CD4-positive, alpha-beta T cell treated with Interleukin-15 for 4 hours (primary cell): ENCODE results near the gene SLC47A1.
"Not testable (repeated sequence)": the region's sequence is repeated elsewhere in the genome, so short reads cannot be mapped to it uniquely, and the experiment has no call there.

ENCODE experiments used
- DNase-seq: peaks from one replicate; pipeline ENCODE4 v3.0.0-alpha.2; 2020; ENCODE audit warnings: low spot score

SLC47A1 gene

DNA sequence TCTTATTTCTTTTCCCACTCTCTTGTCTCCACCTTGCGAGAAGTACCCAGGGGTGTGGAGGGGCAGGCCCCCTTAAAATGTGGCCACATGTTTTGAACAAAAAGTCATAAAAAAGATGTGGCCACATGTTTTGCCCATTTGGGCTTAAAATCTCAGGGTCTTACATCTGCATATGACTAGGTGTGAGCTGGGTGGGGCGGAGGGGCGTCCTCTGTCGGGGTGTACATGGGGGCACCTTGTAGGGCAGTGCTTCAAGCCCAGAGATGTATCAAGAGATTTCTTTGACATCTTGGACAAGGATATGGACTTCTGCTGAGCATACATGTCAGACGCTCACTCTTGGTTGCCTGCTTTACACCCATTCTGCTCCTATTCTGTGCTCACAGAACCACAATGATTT, 13.0 kb upstream of the SLC47A1 start:
- no peak for DNase-seq

DNA sequence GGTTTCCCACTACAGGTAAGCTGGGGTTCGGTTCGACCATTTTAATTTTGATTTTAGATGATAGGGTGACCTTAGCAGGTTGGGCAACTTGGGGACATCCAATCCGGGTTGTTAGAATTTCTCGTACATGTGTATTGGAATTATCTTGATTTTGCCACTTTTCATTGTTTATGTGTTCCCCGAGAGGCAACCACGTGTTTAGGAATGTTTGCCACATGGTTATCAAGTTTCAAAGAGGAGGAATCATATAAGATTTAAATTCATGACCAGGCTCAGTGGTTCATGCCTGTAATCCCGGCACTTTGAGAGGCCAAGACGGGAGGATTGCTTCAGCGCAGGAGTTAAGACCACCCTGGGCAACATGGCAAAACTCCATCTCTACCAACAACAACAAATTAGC, 10.0 kb upstream of the SLC47A1 start:
- DNase-seq = no peak

DNA sequence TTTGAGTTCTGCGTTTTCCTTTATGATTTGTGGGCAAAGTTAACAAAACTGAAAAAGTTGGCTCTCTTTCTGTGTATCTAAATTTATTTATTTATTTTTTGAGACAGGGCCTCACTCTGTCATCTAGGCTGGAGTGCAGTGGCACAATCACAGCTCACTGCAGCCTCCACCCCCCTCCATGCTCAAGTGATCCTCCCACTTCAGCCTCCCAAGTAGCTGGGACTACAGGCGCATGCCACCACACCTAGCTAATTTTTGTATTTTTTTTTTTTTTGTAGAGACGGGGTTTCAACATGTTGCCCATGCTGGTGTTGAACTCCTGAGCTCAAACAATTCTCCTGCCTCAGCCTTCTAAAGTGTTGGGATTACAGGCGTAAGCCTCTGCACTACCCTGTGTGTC, 6.7 kb upstream of the SLC47A1 start:
- DNase-seq = not testable (repeated sequence)

DNA sequence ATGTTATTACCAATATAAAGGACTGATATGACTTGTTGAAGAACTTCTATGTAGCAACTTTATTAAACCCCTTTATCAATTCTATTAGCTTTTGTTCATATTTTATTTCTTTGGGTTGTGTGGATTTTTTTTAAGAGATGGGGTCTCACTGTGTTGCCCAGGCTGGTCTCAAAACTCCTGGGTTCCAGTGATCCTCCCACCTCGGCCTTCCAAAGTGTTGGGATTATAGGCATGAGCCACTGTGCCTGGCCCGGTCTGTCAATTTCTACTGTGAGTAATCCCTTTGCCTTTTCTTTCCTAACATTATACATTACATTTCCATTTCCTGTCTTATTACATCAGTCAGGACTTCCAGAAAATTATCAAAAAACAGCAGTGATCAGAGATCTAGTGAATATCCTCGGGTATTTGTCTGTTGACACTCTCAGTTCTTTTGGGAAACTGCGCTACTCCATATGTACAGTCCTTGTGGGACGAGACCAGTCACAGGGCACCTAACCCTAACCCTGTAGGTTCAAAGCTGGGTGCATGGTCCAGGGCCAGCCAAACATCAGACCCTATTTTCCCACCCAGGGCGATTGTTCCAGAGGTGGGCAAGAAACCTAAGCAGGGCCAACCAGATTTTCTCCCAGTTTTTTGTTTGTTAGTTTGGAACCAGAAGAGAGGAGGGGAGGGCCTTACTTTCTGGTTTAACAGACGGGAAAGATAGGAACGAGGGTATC, 1.7 kb upstream of the SLC47A1 start:
- no peak for DNase-seq

DNA sequence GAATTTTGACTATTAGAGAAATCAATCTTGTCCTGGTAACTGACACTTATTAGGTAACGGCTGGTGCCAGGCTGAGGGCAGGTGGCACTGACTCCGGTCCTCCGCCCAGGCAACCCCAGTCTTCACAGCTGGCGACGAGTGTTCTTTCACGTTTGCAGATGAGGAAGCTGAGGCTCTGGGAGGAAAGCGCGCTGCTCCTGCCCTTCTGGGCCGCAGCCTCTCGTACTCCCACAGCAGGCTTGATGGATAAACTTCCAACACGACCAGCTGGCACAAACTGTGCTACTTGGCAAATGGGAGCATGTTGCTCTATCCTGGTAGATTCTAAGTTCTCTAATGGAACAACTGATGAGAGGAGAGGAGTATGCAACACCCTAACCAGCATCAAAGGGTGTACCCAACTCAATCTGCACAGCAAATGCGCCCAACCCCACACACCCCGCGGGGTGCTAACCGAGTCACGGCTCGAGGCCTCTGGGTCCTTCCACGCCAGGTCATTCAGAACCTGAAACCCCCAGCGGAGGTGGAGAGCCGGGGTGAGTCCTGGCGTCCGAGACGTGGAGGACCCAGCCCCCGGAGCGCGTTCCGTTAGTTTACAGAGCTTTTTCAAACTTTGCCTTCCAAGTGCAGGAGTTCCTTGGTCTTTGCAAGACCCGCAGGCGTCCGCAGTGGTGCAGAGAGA, 477 bp upstream of the SLC47A1 start:
- DNase-seq = no peak

DNA sequence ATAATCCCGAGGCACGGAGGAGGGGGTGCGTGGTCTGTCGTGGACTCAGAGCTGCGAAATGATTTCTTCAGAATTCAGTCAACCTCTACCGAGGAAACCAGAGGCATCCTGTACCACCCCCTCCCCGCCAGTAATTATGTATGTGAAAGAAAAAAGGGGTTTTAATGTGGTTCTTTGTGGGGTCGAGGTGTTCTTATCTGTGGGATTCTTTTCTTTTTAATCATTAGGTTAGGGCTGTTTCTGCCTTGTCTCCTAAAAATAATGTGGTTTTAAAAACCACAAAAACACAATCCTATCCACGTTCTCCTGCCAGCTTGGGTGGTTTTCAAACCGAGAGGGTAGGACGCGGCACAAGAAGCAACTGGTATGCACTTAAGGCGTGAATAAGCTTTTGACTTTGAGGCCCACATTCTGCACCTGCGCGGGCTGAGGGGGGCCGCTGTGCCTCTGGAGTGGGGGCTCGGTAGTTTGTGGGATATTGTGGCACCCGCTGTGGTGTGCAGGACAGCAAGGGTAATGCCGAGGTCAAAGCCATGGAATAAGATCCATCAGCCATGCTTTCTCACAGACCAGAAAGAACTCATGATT, 1.0 kb downstream of the SLC47A1 start:
- no peak for DNase-seq

DNA sequence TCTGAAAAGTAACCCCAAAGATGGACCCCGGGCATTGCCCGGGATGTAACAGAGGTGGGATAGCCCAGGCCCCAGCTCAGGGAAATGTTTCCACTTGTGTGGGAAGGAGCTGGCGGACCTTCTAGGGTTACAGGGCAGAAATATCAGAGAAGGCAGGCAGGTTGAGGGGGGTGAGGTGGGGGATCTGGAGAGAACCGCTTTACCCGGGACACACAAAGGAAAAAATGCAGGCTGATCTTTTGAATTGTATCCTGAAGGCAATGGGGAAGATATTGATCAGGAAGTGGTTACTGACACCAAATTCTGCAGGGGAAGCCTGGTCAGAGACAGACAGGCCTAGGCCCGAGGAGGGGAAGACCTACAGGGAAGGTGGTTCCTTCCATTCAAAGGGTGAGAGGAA, 3.5 kb downstream of the SLC47A1 start:
- no peak for DNase-seq

DNA sequence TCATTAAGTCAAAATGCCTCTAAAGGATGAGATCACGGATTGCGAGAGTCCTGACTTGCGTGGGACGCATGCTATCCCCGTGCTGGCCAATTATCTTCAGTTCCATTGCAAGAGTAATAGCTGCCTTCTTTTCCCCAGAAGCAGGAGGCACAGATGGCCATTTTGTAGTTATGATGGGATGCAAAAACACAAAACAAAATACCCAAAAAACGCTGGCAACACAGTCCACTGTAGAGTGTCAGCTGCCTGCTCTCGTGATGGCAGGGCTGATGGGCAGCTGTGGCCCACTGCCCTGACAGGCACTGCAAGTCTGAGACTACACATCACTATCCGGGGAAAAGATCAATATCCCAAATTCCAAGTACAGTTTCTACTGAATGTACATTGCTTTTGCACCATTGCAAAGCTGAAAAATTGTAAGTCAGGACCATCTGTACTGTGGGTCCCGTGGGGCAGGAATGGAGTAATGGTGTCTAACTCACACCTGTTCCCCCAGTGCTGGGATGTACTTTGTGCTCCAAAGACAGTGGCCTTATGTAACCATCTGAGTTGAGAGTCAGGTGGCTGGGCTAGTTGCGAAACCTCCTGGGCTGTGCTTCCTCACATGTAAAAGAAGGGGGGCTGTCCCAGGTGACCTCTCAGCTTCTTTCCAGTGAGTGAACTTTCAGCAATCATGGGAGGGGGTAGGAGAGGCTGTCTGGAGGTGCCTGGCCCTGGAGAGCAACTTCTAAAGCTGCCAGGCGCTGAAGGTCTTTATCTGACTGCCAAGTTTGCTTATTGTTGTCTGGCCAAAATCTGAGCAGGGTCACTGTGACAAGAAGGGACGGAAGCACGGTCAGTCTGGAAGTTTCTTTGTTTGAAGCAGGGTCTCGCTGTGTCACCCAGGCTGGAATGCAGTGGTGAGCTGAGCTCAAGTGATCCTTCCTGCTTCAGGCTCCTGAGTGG, 4.7 kb downstream of the SLC47A1 start:
- DNase-seq = no peak

DNA sequence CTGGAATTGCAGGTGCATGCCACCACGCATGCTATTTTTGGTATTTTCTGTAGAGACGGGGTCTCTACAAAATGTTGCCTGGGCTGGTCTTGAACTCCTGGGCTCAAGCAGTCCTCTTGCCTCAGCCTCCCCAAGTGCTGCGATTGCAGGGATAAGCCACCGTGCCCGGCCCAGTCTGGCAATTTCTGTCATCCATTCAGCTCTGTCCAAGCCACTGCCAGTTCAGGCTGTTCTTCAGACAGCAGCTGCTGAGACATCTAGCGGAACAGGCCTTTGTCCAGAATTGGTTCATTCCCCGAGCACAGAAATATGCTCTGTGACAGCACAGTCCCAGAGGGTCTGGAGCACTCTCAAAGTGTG, 5.4 kb downstream of the SLC47A1 start:
- no peak for DNase-seq

DNA sequence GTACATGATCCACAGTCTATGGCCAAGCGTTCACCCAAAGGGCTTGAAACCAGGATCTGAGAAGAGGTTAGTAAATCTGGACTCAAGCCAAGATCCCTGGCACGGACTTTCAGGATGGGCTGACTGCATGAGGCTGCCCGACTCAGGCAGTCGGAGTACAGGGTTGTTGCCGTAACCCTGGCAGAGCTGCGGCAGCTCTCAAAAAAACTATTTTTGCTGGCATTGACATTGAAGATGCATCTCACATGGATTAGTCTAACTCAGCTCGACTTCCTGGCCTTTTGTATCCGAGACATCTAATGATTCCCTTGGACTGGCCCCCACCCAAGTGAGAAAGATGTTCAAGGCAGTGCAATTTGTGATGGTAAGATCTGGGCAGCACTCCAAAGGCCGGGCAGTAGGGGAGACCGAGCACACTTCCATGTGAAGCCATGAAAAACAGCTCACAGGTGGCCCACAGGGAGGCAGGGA, 6.2 kb downstream of the SLC47A1 start:
- DNase-seq = no peak

DNA sequence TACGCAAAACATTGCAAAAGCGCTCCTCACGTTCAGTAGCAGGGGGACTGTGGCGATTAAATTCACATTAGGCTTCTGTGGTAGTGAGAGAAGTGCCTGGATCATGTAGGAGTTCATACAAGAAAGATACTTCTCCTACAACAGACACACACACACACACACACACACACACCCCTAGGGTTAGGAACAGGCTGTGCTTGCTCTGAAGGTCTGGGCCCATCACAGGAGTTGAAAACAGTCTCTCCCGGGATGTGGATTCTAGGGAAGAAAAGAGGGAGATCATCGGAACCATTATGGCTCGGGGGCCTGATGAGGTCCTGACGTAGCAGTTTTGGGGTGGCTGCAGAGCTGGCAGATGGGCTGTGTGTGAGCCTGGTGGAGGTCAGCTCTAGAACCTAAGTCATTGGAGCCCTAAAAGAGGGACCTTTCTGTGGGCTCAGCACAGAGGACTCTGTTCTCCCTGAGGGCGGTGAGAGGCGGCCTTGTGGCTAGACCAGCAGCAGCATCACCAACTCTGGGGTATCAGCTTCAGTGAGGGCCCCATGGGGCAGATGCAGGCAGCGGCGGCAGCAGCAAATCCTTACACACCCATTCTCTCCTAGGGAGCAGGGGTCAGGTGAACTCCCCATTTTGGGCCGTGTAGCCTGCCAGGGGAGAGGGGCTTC, 7.2 kb downstream of the SLC47A1 start:
- no peak for DNase-seq

DNA sequence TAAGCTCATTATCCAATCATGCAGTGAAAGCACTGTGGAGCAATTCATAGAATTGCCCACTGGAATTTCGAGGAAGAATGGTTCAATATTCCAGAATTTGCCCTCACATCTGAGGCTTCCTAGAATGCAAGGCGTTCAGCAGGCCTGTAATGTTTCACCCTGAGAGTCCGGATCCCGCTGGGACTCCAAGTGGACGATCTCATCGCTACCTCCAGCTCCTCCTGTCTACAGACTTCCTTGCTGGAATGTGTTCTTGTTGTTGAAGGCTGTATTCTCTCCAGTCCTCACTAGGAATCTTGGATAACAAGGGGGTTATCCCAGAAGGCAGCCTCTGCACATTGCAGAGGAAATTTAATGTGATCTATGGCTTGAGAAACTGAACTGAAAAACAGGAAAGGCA, 7.8 kb downstream of the SLC47A1 start:
- DNase-seq = no peak

DNA sequence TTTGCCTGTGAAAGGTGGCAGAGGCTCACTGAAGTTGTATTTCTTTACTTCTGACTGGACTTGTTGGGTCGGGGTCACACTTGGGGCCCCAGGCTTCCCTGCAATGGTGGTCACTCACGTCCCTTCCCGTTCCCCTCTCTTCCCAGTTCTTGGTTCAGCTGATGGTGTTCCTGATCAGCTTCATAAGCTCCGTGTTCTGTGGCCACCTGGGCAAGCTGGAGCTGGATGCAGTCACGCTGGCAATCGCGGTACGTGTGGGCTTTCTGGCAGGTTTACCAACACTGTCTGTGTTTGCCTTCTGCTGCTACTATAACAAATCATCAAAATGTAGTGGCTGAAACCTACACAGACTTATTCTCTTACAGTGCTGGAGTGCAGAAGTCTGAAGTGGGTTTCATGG, 8.6 kb downstream of the SLC47A1 start:
- no peak for DNase-seq

DNA sequence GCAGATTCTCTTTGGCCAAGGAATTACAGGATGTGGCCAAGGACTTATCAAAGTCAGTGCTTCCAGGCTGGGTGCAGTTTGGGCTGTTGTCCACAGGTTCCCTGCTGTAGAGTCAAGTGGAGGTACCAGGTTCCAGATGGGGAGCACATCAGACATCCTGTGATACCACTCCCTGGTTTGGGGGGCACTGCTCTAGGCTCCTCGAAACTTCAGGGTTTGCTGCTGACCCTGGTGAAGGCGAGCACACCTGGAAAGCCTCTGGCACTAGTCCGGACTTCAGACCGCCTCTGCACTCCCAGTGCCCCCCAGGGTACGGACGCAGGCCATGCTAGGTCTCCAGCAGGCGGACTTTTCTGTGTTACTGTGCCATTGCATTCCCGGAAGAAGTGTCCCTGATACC, 10.7 kb downstream of the SLC47A1 start:
- no peak for DNase-seq

DNA sequence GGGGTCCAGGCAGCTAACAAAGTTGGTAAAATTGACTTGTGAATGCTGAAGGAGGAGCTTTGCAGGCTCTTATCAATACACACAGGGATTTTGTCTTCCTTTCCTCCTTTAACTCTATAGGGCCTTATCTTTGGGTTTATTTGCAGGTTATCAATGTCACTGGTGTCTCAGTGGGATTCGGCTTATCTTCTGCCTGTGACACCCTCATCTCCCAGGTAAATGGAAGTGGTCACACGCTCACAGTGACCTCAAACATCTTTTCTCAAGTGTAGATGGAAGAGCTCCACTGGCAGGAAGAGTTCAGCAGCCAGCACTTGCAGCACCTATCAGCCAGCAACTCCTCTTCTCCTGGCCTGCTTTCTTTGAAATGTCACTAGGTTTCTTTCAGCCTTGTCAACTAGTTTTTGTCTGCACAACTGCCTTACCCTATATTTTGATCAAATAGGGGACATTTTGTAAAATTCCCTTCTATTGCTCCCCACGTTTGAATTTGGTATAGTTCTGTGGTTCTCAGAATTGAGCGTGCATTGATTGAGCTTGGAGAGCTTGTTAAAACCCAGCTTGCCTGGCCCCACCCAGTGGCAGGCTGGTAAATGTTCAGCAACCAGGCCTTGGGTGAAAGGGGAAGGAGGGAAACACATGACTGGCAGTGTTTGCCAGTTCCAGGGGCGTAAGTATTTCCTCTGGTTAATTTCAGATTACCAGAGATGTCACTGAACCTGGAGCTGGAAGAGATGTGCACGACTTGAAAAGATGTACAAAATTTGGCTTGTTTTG, 12.8 kb downstream of the SLC47A1 start:
- DNase-seq = no peak

DNA sequence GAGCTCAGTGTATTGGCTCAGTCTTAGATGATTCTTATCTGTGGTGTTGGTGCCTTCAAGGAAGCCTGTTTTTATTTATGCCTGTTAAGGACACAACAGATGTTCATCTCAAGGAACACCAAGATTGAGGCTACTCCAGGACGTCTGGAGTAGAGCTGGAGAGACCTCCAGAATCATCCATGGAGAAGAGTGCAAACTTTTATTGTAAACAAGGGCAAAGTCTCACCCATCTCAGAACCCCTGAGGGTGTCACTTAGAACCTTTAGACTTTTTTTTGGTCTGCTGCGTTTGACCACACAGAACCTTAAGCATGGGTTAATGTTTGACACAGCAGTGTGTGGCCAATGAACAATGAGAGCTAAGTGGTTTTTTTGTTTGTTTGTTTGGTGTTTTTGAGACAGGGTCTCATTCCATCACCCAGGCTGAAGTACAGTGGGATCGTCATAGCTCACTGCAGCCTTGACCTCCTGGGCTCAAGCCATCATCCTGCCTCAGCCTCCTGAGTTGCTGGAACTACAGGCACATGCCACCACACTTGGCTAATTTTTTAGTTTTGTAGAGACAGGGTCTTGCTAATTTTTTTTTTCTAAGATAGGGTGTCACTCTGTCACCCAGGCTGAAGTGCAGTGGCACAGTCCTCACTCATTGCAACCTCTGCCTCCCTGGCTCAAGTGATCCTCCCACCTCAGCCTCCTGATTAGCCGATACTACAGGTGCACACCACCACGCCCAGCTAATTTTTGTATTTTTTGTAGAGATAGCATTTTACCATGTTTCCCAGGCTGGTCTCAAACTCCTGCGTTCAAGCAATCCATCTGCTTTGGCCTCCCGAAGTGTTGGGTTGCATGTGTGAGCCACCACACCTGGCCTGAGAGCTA, 16.3 kb downstream of the SLC47A1 start:
- DNase-seq = no peak

DNA sequence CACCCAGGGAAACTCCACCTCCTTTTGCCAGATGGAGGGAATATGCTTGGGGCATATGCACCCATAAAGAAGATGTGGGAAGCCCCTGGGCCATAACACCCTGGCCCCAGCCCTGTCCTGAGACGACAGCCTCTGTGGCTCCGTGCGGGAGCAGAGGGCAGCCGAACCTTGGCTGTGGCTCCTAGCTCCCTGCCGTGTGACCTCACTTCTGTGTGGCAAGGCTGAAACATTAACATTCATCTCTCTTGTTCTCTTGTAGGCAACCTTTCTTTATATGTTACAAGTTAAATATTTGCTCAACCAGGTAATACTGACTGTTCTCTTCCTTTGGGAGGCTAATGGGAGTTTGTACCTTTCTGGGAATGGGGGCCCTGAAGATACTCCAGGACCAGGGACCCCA, 17.5 kb downstream of the SLC47A1 start:
- DNase-seq = no peak

DNA sequence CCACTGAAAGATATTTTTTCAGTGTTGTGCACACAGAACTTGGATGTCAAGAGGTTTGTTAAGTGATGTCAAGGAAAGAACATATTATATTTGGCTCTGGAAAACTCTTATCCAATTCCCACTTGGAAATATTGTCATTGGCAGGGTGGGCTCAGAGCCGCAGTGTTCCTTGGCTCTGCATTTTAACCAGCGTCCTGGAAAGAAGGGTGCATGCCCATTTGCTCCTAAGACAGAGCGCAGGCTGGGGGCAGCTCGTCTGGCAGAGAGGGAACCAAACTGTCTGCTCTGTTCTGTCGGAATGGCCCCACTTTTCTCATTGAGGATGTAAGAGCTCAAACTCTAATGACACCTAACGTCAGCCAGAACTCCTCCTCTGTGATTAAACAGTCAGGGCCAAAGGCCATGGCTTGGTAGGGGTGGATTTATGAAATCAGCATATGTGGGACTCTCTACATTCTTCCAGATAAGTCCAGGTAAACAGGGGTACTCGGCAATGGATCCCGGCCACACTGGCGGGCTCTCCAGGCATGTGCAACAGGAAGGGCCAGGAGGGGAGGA, 18.0 kb downstream of the SLC47A1 start:
- DNase-seq = no peak

DNA sequence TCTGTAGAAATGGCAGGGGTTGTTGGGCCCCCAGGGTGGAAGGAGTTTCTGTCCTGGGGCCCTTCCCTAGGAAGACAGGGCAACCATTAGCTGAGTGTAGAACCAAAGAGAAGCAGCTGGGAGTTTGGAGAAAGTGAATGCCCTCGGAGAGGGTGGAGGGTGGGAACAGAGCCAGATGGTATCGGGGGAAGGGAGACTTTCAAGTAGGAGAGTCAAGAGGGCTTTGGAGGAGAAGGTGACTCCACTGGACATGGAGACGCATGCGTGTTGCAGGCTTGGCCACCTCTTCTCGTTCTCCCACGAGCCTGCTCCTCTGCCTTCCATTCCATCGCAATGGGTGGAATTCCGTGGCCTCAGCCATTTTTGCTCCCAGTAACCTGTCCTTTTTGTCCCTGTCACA, 19.4 kb downstream of the SLC47A1 start:
- DNase-seq = no peak

DNA sequence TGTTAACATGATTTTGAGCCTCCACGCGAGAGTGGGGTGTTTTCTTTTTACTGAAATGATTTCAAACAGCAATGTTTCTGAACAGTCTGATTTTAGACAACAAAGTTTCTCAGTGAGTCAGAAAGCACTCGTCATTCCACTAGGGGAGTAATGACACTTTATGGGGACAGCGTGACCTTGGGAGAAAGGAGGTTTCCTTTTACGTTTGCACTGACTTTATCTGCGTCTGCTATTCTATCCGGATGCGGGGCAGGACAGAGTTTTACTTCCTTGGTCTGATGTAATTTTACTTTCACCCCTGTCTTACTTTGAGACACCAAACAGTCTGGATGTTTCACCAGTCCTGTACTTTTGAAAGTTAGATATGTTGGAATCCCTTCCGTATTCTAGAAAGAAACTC, 20.7 kb downstream of the SLC47A1 start:
- DNase-seq = no peak
